Muscle of leg (tissue), 11 donors: ENCODE results near the gene KLF15. TPM values are rescaled to one million over a fixed set of nuclear protein-coding genes. Genes with fewer than 3 reads are reported as not detected.

Experiments used
- DNase-seq: peaks from one replicate; pipeline ENCODE4 v3.0.0; 2013
- H3K27ac ChIP-seq: one replicate; pipeline ENCODE4 v1.5.1; 2013; ENCODE audit warnings: mild to moderate bottlenecking, low read length, control low read depth
- H3K27me3 ChIP-seq: one replicate; pipeline ENCODE4 v1.6.1; 2013; ENCODE audit warnings: low read length; ENCODE audit not compliant: control insufficient read depth, insufficient read depth
- H3K36me3 ChIP-seq: one replicate; pipeline ENCODE4 v1.6.1; 2013; ENCODE audit warnings: low read length; ENCODE audit not compliant: control insufficient read depth, insufficient read depth
- H3K4me1 ChIP-seq: one replicate; pipeline ENCODE4 v1.6.1; 2013; ENCODE audit warnings: low read length; ENCODE audit not compliant: control insufficient read depth, insufficient read depth
- H3K4me3 ChIP-seq: one replicate; pipeline ENCODE4 v1.5.1; 2013; ENCODE audit warnings: low read length, control low read depth
- H3K9me3 ChIP-seq: replicated peaks from 2 replicates; pipeline ENCODE4 v1.6.1; 2013; ENCODE audit warnings: low read depth, low read length; ENCODE audit not compliant: control insufficient read depth
- WGBS: methylation state at CpG from one replicate; pipeline ENCODE4 v1.1.5; 2013; ENCODE audit warnings: missing lambda C conversion rate; ENCODE audit not compliant: insufficient coverage; 5-methylcytosine and 5-hydroxymethylcytosine counted together
- polyA plus RNA-seq, 8 donors: library from polyadenylated mRNA; unstranded; fragments of 120-200 nt; gene quantifications; one replicate each; pipeline versions ENCODE4 v1.2.1 to v1.2.3, GENCODE V29; 2013; ENCODE audit warnings: inconsistent platforms in 1 of 8, low replicate concordance in 1 of 8; ENCODE audit not compliant: insufficient read length in 8 of 8, insufficient read depth in 1 of 8
- total RNA-seq: library from RNA; stranded (reverse); fragments of 120-200 nt; gene quantifications from one replicate; pipeline ENCODE4 v1.2.4, GENCODE V29; 2013

The KLF15 gene
- total and polyA plus RNA-seq, 9 donors: 0.64 to 2.1 (median 0.93) TPM

DNA sequence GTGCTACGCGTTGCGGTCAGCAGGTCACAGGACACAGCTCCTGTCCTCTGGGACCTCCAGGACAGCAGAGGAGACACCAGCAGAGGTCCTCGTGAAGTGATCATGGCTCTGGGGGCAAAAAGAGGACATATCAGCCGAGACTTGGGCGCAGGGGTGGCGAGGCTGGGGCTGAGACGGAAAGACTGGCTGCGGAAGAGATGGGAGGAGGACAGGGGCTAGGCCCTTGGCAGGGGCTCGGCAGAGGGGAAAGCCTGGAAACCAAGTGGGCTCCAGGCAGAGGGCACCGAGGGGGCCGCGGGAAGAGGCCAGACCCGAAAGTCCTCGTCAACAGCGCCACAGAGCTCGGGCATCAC lies 32.6 kb upstream of the KLF15 start:
- no peak for DNase-seq
- Histone ChIP-seq H3K9me3 (no peaks in the 10 kb centered on the region), H3K4me3 (no peak overlapping the region), H3K4me1 (peaks cover 12% of the 10 kb centered on the region), H3K27me3 (peaks cover 40% of the 10 kb centered on the region), H3K36me3 (no peaks in the 10 kb centered on the region), H3K27ac (no peak overlapping the region)
- 54% methylated on average over 10 of the region's 17 CpGs for WGBS

DNA sequence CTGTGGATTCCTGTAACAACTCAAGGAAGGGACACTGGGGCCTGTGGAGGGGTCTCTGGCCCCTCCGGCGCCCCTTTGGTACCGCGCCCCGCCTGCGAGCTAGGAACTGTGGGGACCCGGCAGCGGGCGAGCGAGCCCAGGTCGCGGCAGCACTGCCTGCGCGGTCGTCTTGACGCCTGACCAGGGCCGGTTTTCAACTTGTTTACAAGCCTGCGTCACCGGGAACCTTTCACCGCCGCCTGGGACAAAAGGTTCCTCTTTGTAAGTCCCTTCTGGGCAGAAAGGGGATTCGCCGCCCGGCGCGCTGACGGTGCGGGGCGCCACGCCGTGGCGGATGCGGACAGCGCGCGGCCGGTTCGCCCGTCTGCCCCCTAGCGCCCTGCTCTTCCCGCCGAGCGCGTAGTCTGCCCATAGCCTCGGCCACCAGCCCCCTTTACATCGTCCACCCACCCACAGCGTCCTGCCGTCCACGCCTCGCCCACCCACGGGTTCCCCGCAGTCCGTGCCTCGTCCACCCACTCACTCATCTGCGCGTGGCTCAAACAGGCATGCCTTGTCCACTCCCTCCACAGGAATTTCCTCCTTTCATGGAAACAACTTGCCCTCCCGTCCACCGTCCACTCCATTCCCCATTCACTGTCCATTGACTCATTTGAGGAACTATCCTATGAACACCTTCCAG lies 32.0 kb upstream of the KLF15 start:
- Histone ChIP-seq H3K36me3 (no peaks in the 10 kb centered on the region), H3K27me3 (peaks cover 35% of the 10 kb centered on the region), H3K4me1 (peaks cover 7% of the 10 kb centered on the region), H3K27ac (no peak overlapping the region), H3K9me3 (no peaks in the 10 kb centered on the region), H3K4me3 (peak overlapping the region; percentile 51)
- WGBS: under 1% methylated on average over 58 of the region's 58 CpGs
- peak; percentile 88 for DNase-seq

GRCh38 chr3:126381966-126382365 lies 24.8 kb upstream of the KLF15 start:
- H3K36me3 ChIP-seq: no peaks in the 10 kb centered on the region
- peaks cover 2% of the 10 kb centered on the region for H3K9me3 ChIP-seq
- no peaks in the 10 kb centered on the region for H3K4me1 ChIP-seq
- no peak overlapping the region for H3K4me3 ChIP-seq
- 50% methylated on average over 2 of the region's 2 CpGs for WGBS
- no peak overlapping the region for H3K27ac ChIP-seq
- peaks cover 5% of the 10 kb centered on the region for H3K27me3 ChIP-seq
- DNase-seq: no peak

DNA sequence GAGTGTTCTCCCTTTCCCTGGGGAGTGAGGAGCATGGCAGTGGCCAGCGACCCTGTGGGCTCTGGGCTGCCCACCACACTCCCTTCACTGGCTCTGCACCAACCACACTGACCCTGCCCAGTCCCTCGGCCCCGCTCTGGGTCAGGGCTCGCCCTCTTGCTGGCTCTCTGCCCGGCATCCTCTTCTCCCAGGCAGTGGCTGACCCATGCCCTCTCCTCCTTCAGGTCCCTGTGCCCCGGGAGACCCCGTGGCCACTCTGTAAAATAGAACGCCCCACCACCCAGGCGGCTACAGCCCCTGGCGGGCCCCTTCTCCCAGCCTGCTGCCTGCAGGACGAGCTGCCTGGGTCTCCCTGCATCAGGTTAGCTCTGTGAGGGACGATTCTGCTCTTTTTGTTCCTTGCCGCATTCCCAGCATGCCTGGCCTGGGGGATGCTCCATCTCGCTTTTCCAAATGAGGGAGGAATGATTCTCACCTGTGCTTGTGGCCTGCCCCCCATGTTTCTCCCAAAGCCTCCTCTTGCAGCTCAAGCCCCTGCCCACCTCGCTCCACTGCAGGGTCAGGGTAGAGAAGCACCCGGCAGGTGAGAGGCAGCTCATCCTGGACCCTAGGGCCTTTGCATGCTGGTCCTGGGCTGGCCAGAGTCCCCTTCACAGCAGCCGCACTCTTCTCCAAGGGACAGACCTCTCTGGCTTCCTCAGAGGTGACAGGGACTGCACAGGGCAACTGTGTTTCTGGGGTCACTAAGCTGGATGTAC lies 23.0 kb upstream of the KLF15 start:
- Histone ChIP-seq H3K4me1 (no peaks in the 10 kb centered on the region), H3K36me3 (no peaks in the 10 kb centered on the region), H3K27ac (no peak overlapping the region), H3K9me3 (peaks cover 2% of the 10 kb centered on the region), H3K27me3 (peaks cover 5% of the 10 kb centered on the region), H3K4me3 (no peak overlapping the region)
- whole genome bisulfite sequencing: 75% methylated on average over 16 of the region's 17 CpGs
- DNase-seq: no peak

GRCh38 chr3:126378341-126378751 lies 21.1 kb upstream of the KLF15 start:
- H3K4me1 ChIP-seq: no peaks in the 10 kb centered on the region
- peaks cover 2% of the 10 kb centered on the region for H3K9me3 ChIP-seq
- H3K27me3 ChIP-seq: peaks cover 5% of the 10 kb centered on the region
- H3K27ac ChIP-seq: no peak overlapping the region
- WGBS: 81% methylated on average over 6 of the region's 6 CpGs
- H3K4me3 ChIP-seq: no peak overlapping the region
- H3K36me3 ChIP-seq: no peaks in the 10 kb centered on the region
- no peak for DNase-seq

- Histone ChIP-seq H3K4me1 (no peaks in the 10 kb centered on the region), H3K27me3 (peaks cover 5% of the 10 kb centered on the region), H3K9me3 (peaks cover 2% of the 10 kb centered on the region), H3K36me3 (no peaks in the 10 kb centered on the region), H3K4me3 (no peak overlapping the region), H3K27ac (no peak overlapping the region)
- DNase-seq: no peak
- WGBS: 92% methylated on average over 3 of the region's 3 CpGs
Measured at GRCh38 chr3:126377211-126377610, 20.0 kb upstream of the KLF15 start.

- DNase-seq: no peak
- no peaks in the 10 kb centered on the region for H3K36me3 ChIP-seq
- peaks cover 2% of the 10 kb centered on the region for H3K9me3 ChIP-seq
- peaks cover 3% of the 10 kb centered on the region for H3K27me3 ChIP-seq
- 6% methylated on average over 3 of the region's 3 CpGs for WGBS
- no peak overlapping the region for H3K27ac ChIP-seq
- H3K4me1 ChIP-seq: no peaks in the 10 kb centered on the region
- H3K4me3 ChIP-seq: no peak overlapping the region
Measured at GRCh38 chr3:126376444-126376843, 19.2 kb upstream of the KLF15 start.

GRCh38 chr3:126375835-126376331 lies 18.7 kb upstream of the KLF15 start:
- 74% methylated on average over 8 of the region's 13 CpGs for WGBS
- no peak overlapping the region for H3K27ac ChIP-seq
- no peaks in the 10 kb centered on the region for H3K36me3 ChIP-seq
- no peak overlapping the region for H3K4me3 ChIP-seq
- H3K9me3 ChIP-seq: peaks cover 2% of the 10 kb centered on the region
- peaks cover 3% of the 10 kb centered on the region for H3K27me3 ChIP-seq
- no peaks in the 10 kb centered on the region for H3K4me1 ChIP-seq
- DNase-seq: no peak

GRCh38 chr3:126373682-126374601 lies 16.7 kb upstream of the KLF15 start:
- Histone ChIP-seq H3K27ac (no peak overlapping the region), H3K27me3 (no peaks in the 10 kb centered on the region), H3K36me3 (no peaks in the 10 kb centered on the region), H3K4me3 (no peak overlapping the region), H3K9me3 (no peaks in the 10 kb centered on the region), H3K4me1 (no peaks in the 10 kb centered on the region)
- 76% methylated on average over 20 of the region's 21 CpGs for WGBS
- DNase-seq: peak; percentile 24

GRCh38 chr3:126373146-126373613 lies 16.0 kb upstream of the KLF15 start:
- H3K4me1 ChIP-seq: no peaks in the 10 kb centered on the region
- no peak for DNase-seq
- no peak overlapping the region for H3K27ac ChIP-seq
- no peaks in the 10 kb centered on the region for H3K27me3 ChIP-seq
- H3K9me3 ChIP-seq: no peaks in the 10 kb centered on the region
- WGBS: 95% methylated on average over 2 of the region's 4 CpGs
- no peak overlapping the region for H3K4me3 ChIP-seq
- H3K36me3 ChIP-seq: no peaks in the 10 kb centered on the region
